CD4-positive, alpha-beta memory T cell (primary cell): Measurements from ENCODE around the gene EFHD2. TPM values are rescaled to one million over a fixed set of nuclear protein-coding genes. Genes with fewer than 3 reads are reported as not detected.

Experiments
- CTCF ChIA-PET: fragments of 350-600 bp; sonication (Branson Sonifier 250); formaldehyde crosslinking; loops from one replicate; lab custom pipeline; 2021; ENCODE audit warnings: inconsistent platforms; ENCODE audit not compliant: partially characterized antibody; lab: Charles Lee
- POLR2A ChIA-PET: fragments of 350-600 bp; sonication (Branson Sonifier 250); formaldehyde crosslinking; loops from one replicate; lab custom pipeline; 2021; ENCODE audit not compliant: partially characterized antibody; lab: Charles Lee
- DNase-seq, 5 donors: peaks; one replicate each; pipeline versions ENCODE4 v3.0.0 to v3.0.0-alpha.2; 2020 to 2022; ENCODE audit warnings: mixed read lengths in 1 of 5
- H3K27ac ChIP-seq: one replicate; pipeline ENCODE4 v1.7.0; 2013; ENCODE audit warnings: low read depth, low read length
- H3K27me3 ChIP-seq: 2 replicates; pipeline ENCODE4 v1.7.0; 2013; ENCODE audit warnings: mild to moderate bottlenecking, low read length, moderate library complexity; ENCODE audit not compliant: insufficient read depth
- H3K36me3 ChIP-seq: 2 replicates; pipeline ENCODE4 v1.7.0; 2013; ENCODE audit warnings: mild to moderate bottlenecking, low read length, moderate library complexity; ENCODE audit not compliant: insufficient read depth
- H3K4me1 ChIP-seq: 2 replicates; pipeline ENCODE4 v1.7.0; 2013; ENCODE audit warnings: mild to moderate bottlenecking, low read length, moderate library complexity; ENCODE audit not compliant: insufficient read depth
- H3K4me3 ChIP-seq, 2 donors: one replicate each; pipeline ENCODE4 v1.7.0; 2013; ENCODE audit warnings: low read length in 2 of 2, mild to moderate bottlenecking in 1 of 2
- H3K9me3 ChIP-seq, 2 donors: one replicate each; pipeline ENCODE4 v1.7.0; 2013; ENCODE audit warnings: low read length in 2 of 2, control low read depth in 1 of 2; ENCODE audit not compliant: control insufficient read depth in 1 of 2
- H3K27ac Mint-ChIP-seq, 7 donors: one replicate each; pipeline ENCODE4 v1.8.0; 2020 to 2021; ENCODE audit warnings: mixed read lengths in 7 of 7, mild to moderate bottlenecking in 6 of 7, inconsistent platforms in 3 of 7, moderate library complexity in 3 of 7
- H3K27me3 Mint-ChIP-seq, 2 donors: one replicate each; pipeline ENCODE4 v1.8.0; 2020 to 2021; ENCODE audit warnings: mixed read lengths in 2 of 2
- H3K36me3 Mint-ChIP-seq, 2 donors: one replicate each; pipeline ENCODE4 v1.8.0; 2020 to 2021; ENCODE audit warnings: mixed read lengths in 2 of 2, inconsistent platforms in 1 of 2, mild to moderate bottlenecking in 1 of 2
- H3K4me1 Mint-ChIP-seq, 4 donors: one replicate each; pipeline ENCODE4 v1.8.0; 2020 to 2021; ENCODE audit warnings: mixed read lengths in 4 of 4, mild to moderate bottlenecking in 1 of 4
- H3K4me3 Mint-ChIP-seq, 8 donors: one replicate each; pipeline ENCODE4 v1.8.0; 2020 to 2021; ENCODE audit warnings: mixed read lengths in 8 of 8, mild to moderate bottlenecking in 7 of 8, moderate library complexity in 6 of 8, inconsistent platforms in 3 of 8
- H3K9me3 Mint-ChIP-seq, 8 donors: one replicate each; pipeline ENCODE4 v1.8.0; 2020 to 2021; ENCODE audit warnings: mixed read lengths in 8 of 8, mild to moderate bottlenecking in 5 of 8, inconsistent platforms in 3 of 8, moderate library complexity in 1 of 8
- intact Hi-C: fragments of 100-400 bp; cut with micrococcal nuclease; formaldehyde crosslinking; loops from one replicate; pipeline ENCODE4 v1.15.1; 2023
- polyA plus RNA-seq, 2 donors: library from polyadenylated mRNA; unstranded; fragments of 300-500 nt; fragmentation: Illumina TruSeq; gene quantifications; one replicate each; pipeline ENCODE4 v1.2.3, GENCODE V29; 2021
- total RNA-seq, 2 experiments: library from RNA; stranded (reverse); gene quantifications; one replicate each; pipeline ENCODE4 v1.2.3, GENCODE V29; 2021

Gene EFHD2
- total and polyA plus RNA-seq, 4 experiments from 2014 or later, result 46.4 to 66.7 (median 54.4) TPM

DNA sequence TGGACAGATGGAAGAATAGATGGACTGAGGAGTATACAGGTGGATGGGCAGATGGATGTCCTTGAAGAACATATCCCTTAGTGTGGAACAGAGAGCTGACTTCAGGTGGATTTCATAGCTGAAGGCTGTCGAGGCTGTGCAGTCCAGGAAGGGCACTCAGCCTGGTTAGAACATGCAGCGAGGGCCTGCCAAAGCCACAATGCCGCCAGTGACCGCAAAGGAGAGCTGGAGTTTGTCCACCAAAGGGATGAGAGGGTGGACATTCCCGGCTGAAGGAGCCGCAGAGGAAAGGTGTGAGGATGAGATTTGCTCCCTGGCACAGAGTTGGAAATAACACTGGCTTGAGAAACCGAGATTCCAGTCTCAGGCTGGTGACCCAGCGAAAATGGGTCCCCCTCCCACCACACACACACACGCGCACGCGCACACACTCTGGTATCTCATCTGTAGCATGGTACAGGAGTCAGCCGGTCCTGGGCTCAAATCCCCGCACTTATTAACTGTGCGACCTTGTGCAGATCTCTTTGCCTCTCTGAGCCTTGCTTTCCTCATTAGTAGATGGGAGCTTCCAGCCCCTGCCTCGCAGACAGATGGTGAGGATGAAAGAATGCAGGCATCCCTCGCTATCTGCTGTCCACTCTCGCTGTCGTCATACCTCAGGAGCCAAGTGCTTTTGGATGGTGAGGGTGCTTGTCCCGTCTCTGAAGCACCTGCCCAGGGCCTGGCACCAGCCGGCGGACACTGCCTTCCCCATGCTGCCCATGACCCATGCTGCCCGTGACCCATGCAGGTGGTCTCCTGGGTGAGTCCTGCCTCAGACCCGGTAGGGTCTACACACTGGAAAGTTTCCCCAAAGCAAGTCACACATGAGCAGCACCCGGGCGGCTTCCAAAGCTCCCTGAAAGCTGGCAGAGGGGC is 26.8 kb upstream of the EFHD2 start:
- H3K36me3 ChIP-seq, result no peaks in the 10 kb centered on the region
- H3K27ac ChIP-seq, result no peak overlapping the region
- ChIA-PET POLR2A (no interaction called here), CTCF (interaction anchor here (0.7 kb wide), 1 partner anchor 12 kb away, joined by 3 read pairs; no protein-coding TSS in a partner anchor)
- H3K4me3 Mint-ChIP-seq, result no peak overlapping the region
- H3K4me1 ChIP-seq, result no peaks in the 10 kb centered on the region
- no peak overlapping the region for H3K4me3 ChIP-seq
- H3K27ac Mint-ChIP-seq, result no peak overlapping the region
- no peak for DNase-seq
- intact Hi-C loops, result no loop called here
- peaks cover 7 to 17% of the 10 kb centered on the region in 2 donors for H3K27me3 Mint-ChIP-seq
- peaks cover 4% of the 10 kb centered on the region for H3K27me3 ChIP-seq
- H3K4me1 Mint-ChIP-seq, result peaks cover 0 to 4% (median 2%) of the 10 kb centered on the region in 4 donors
- no peaks in the 10 kb centered on the region for H3K36me3 Mint-ChIP-seq
- no peaks in the 10 kb centered on the region for H3K9me3 ChIP-seq
- H3K9me3 Mint-ChIP-seq, result peaks cover 0 to 1% (median 0%) of the 10 kb centered on the region in 8 donors

DNA sequence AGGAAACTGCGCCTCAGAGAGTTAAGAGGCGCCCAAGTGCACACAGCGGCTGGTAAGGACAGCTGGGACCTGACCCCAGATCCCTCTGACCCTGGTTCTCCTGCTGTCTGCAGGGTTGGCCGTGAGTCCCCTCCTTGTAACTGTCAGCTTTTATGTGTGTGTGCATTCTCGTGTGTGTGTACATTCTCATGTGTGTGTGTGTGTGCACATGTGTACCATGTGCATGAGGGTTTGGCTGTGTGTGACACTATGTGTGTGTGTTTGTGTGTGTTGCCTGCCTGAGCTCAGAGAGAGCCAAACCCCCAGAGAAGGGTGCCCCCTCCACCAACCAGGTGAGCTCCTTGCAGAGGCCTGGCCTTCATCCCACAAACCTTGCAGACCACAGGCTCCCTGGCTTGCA is 25.9 kb upstream of the EFHD2 start:
- no peaks in the 10 kb centered on the region for H3K36me3 ChIP-seq
- Mint-ChIP-seq H3K27ac (no peak overlapping the region), H3K4me1 (peaks cover 0 to 4% (median 2%) of the 10 kb centered on the region in 4 donors), H3K36me3 (no peaks in the 10 kb centered on the region), H3K4me3 (no peak overlapping the region), H3K27me3 (peaks cover 7 to 17% of the 10 kb centered on the region in 2 donors), H3K9me3 (peaks cover 0 to 1% (median 0%) of the 10 kb centered on the region in 8 donors)
- ChIA-PET POLR2A (no interaction called here), CTCF (no interaction called here)
- no peaks in the 10 kb centered on the region for H3K4me1 ChIP-seq
- H3K9me3 ChIP-seq, result no peaks in the 10 kb centered on the region
- DNase-seq, result no peak
- H3K4me3 ChIP-seq, result no peak overlapping the region
- H3K27ac ChIP-seq, result no peak overlapping the region
- intact Hi-C loops, result no loop called here
- H3K27me3 ChIP-seq, result peaks cover 4% of the 10 kb centered on the region

DNA sequence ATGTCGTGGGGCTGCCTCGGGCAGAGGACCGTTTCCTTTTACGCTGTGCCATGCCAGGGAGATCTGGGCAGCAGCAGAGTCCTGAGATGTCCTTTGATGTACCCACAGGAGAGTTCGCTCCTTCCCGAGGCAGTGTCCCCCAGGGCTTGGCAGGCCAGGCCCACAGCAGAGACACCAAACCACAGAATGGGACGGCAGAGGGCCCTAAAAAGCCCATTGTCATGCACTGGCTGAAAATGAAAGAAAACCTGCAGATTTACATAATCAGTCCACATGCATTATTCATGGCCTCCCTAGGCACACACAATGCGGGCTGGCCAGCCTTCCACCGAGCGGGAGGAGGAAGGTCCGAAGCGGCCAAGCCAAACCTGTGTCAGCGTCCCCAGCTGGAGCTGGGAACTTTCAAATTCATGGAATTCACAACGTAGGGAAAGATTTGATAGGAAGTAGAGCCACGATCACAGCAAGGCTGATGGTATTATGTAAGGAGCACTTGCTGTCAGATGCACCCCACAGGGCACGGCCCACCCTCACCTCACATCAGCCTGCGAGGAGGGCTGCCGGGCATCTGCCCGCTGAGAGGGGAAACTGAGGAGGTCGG is 25.3 kb upstream of the EFHD2 start:
- peaks cover 4% of the 10 kb centered on the region for H3K27me3 ChIP-seq
- H3K36me3 ChIP-seq, result no peaks in the 10 kb centered on the region
- intact Hi-C loops, result no loop called here
- ChIA-PET CTCF (no interaction called here), POLR2A (no interaction called here)
- Mint-ChIP-seq H3K4me3 (peak overlapping the region in 3 of 8 donors; percentile 22 to 73 (median 39)), H3K36me3 (no peaks in the 10 kb centered on the region), H3K4me1 (peaks cover 0 to 4% (median 2%) of the 10 kb centered on the region in 4 donors), H3K27ac (no peak overlapping the region), H3K27me3 (peaks cover 7 to 16% of the 10 kb centered on the region in 2 donors), H3K9me3 (peaks cover 0 to 1% (median 0%) of the 10 kb centered on the region in 8 donors)
- no peak for DNase-seq
- H3K27ac ChIP-seq, result no peak overlapping the region
- no peaks in the 10 kb centered on the region for H3K9me3 ChIP-seq
- H3K4me1 ChIP-seq, result no peaks in the 10 kb centered on the region
- no peak overlapping the region for H3K4me3 ChIP-seq

DNA sequence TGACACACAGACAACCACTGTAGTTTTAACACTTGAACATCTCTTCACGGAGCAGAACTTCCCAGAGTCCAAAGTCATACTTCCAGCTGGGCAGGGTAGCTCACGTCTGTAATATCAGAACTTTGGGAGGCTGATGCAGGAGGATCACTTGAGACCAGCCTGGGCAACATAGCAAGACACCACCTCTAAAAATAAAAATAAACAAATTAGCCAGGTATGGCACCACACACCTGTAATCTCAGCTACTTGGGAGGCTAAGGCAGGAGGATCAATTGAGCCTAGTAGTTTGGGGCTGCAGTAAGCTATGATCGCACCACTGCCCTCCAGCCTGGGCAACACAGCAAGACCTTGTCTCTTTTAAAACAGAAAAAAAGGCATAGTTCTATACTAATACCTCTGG is 24.3 kb upstream of the EFHD2 start:
- Histone ChIP-seq H3K36me3 (no peaks in the 10 kb centered on the region), H3K27ac (no peak overlapping the region), H3K27me3 (peaks cover 4% of the 10 kb centered on the region), H3K4me3 (no peak overlapping the region), H3K9me3 (no peaks in the 10 kb centered on the region), H3K4me1 (no peaks in the 10 kb centered on the region)
- H3K36me3 Mint-ChIP-seq, result no peaks in the 10 kb centered on the region
- H3K4me1 Mint-ChIP-seq, result peaks cover 0 to 4% (median 2%) of the 10 kb centered on the region in 4 donors
- no peak overlapping the region for H3K4me3 Mint-ChIP-seq
- ChIA-PET CTCF (interaction anchor here (1.0 kb wide), 1 partner anchor 31 kb away, joined by 3 read pairs; no protein-coding TSS in a partner anchor), POLR2A (no interaction called here)
- peaks cover 0 to 1% (median 0%) of the 10 kb centered on the region in 8 donors for H3K9me3 Mint-ChIP-seq
- peaks cover 7 to 16% of the 10 kb centered on the region in 2 donors for H3K27me3 Mint-ChIP-seq
- intact Hi-C loops, result no loop called here
- no peak for DNase-seq
- H3K27ac Mint-ChIP-seq, result peak overlapping the region in 1 of 7 donors; percentile 25

DNA sequence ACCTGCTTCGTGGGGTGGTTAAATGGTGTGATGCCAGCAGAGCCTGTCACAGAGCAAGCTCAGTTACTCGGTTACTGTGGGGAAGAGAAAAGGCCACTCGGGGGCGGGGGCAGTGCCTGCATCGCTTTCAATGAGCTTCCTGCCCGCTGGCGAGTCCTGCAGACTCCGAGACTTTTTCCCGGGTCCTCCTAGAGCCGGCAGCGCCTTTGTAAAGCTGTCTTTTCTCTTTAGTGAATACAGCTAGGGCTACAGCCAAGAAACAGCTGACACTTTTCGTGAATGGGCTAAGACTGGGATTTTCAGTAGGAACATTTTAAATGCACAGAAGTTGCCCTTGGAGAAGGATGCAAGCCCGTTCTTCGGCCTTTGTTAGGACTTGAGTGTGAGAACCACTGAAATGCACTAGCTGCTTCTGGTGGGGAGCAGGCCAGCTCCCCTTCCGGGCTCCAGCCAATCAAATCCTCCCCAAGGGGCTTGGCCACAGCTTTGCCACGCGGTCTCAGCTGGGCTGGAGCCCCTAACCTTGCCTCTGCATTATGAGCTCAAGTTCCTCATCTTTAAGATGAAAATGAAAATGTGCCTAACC is 23.4 kb upstream of the EFHD2 start:
- H3K27me3 Mint-ChIP-seq, result peaks cover 7 to 16% of the 10 kb centered on the region in 2 donors
- DNase-seq, result no peak
- no peak overlapping the region for H3K27ac ChIP-seq

DNA sequence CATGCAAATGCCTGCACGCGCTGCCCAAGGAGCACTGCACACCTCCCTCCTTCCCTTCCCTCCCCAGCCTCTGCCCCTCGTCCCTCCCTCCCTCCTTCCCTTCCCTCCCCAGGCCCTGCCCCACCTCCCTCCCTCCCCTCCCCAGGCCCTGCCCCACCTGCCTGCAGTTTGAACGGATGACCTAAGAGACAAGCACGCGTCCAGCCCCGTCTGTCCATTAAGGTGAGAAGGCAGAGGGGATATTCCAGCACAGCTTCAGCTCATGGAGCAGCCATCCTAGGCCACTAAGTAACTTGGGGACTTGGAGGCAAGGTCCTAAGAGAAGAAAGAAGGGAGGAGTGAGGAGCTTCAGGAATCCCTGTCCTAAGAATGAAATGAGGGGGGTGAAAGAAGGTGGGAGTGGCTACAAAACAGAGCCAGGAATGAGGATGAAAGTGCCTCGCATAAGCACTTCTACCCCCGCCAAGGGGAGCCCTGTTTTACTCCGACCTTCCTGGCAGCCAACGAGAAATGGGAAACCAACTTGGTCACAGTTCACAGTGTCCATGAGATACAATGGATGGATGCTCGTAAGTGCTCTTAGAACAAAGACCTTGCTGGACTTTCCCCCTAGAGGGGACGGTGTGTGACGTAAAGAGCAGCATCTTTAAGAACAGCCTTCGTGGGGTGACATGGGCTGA is 21.3 kb upstream of the EFHD2 start:
- intact Hi-C loops, result no loop called here
- no peak overlapping the region for H3K4me3 Mint-ChIP-seq
- peaks cover 0 to 4% (median 2%) of the 10 kb centered on the region in 4 donors for H3K4me1 Mint-ChIP-seq
- no peak overlapping the region for H3K27ac Mint-ChIP-seq
- Histone ChIP-seq H3K36me3 (no peaks in the 10 kb centered on the region), H3K27ac (no peak overlapping the region), H3K9me3 (no peaks in the 10 kb centered on the region), H3K4me3 (no peak overlapping the region), H3K4me1 (no peaks in the 10 kb centered on the region), H3K27me3 (peaks cover 4% of the 10 kb centered on the region)
- ChIA-PET POLR2A (no interaction called here), CTCF (no interaction called here)
- no peak for DNase-seq
- H3K27me3 Mint-ChIP-seq, result peaks cover 7 to 15% of the 10 kb centered on the region in 2 donors
- H3K9me3 Mint-ChIP-seq, result peaks cover 0 to 1% (median 0%) of the 10 kb centered on the region in 8 donors
- no peaks in the 10 kb centered on the region for H3K36me3 Mint-ChIP-seq

More for the DNA sequence above, 23.4 kb upstream of the EFHD2 start:
- peaks cover 0 to 4% (median 2%) of the 10 kb centered on the region in 4 donors for H3K4me1 Mint-ChIP-seq
- intact Hi-C loops, result no loop called here
- H3K4me3 Mint-ChIP-seq, result peak overlapping the region in 1 of 8 donors; percentile 14
- no peaks in the 10 kb centered on the region for H3K36me3 Mint-ChIP-seq
- Histone ChIP-seq H3K4me3 (no peak overlapping the region), H3K9me3 (no peaks in the 10 kb centered on the region), H3K27me3 (peaks cover 4% of the 10 kb centered on the region), H3K36me3 (no peaks in the 10 kb centered on the region), H3K4me1 (no peaks in the 10 kb centered on the region)
- ChIA-PET POLR2A (no interaction called here), CTCF (no interaction called here)
- no peak overlapping the region for H3K27ac Mint-ChIP-seq
- peaks cover 0 to 1% (median 0%) of the 10 kb centered on the region in 8 donors for H3K9me3 Mint-ChIP-seq
